Thyroid gland (tissue), 4 donors: ENCODE results near the gene MMP20.

ENCODE experiments used
- CTCF ChIP-seq, 6 experiments: fragments of 200-600 bp in 3 of 6; fragments of 450-650 bp in 3 of 6; sonication (generic) in 3 of 6; IDR thresholded peaks; one replicate each; pipeline ENCODE4 v1.5.1; 2016 to 2019; ENCODE audit warnings: antibody characterized with exemption in 6 of 6, mild to moderate bottlenecking in 2 of 6, inconsistent platforms in 1 of 6, moderate library complexity in 1 of 6
- POLR2A ChIP-seq, 2 donors: fragments of 450-650 bp; IDR thresholded peaks; one replicate each; pipeline ENCODE4 v1.6.1; 2017; ENCODE audit warnings: antibody characterized with exemption in 2 of 2, mild to moderate bottlenecking in 2 of 2, moderate library complexity in 1 of 2

- TF ChIP-seq CTCF (IDR thresholded peaks at IDR 0.05) (no peak), POLR2A (IDR thresholded peaks at IDR 0.05) (no peak)
These were observed 15.8 kb upstream of the MMP20 start for GRCh38 chr11:102640946-102641345.
